HepG2 (cell line): ENCODE data around the gene SOWAHA. TPM values are rescaled to one million over a fixed set of nuclear protein-coding genes. Genes with fewer than 3 reads are reported as not detected.

Experiments used
- CBX2 ChIP-seq, 2 experiments: fragments of 200-600 bp in 1 of 2; sonication (generic); formaldehyde crosslinking in 1 of 2; IDR thresholded peaks; 2 replicates each; pipeline versions ENCODE4 v1.7.0 to v1.8.1; 2018 to 2022; ENCODE audit warnings: low read depth in 2 of 2, low read length in 1 of 2, mild to moderate bottlenecking in 1 of 2, missing genetic modification reagents in 1 of 2
- DMAP1 ChIP-seq: IDR thresholded peaks from 2 replicates; pipeline ENCODE4 v1.6.1; 2016
- IKZF4 ChIP-seq: sonication (generic); formaldehyde crosslinking; IDR thresholded peaks from 2 replicates; pipeline ENCODE4 v1.5.1; 2020; ENCODE audit warnings: borderline replicate concordance, mild to moderate bottlenecking, low read depth, missing genetic modification reagents; ENCODE audit errors: not compliant biosample characterization
- JARID2 ChIP-seq: sonication (generic); formaldehyde crosslinking; IDR thresholded peaks from 2 replicates; pipeline ENCODE4 v1.8.1; 2023; ENCODE audit warnings: missing genetic modification reagents, inconsistent platforms; ENCODE audit not compliant: insufficient replicate concordance
- MAFF ChIP-seq: IDR thresholded peaks from 2 replicates; pipeline ENCODE4 v1.6.1; 2011; ENCODE audit warnings: low read depth, low read length, improper control_type of control experiment
- MED8 ChIP-seq: sonication (generic); formaldehyde crosslinking; IDR thresholded peaks from 2 replicates; pipeline ENCODE4 v1.8.1; 2023; ENCODE audit warnings: mild to moderate bottlenecking, missing genetic modification reagents; ENCODE audit not compliant: insufficient replicate concordance
- MTA3 ChIP-seq: sonication (generic); formaldehyde crosslinking; IDR thresholded peaks from 2 replicates; pipeline ENCODE4 v1.4.0; 2020; ENCODE audit warnings: missing genetic modification reagents
- SALL2 ChIP-seq: sonication (generic); formaldehyde crosslinking; IDR thresholded peaks from 2 replicates; pipeline ENCODE4 v1.8.1; 2023; ENCODE audit warnings: mild to moderate bottlenecking, missing genetic modification reagents, inconsistent platforms
- SMARCE1 ChIP-seq: fragments of 450-650 bp; IDR thresholded peaks from 2 replicates; pipeline ENCODE4 v1.6.1; 2017; ENCODE audit warnings: borderline replicate concordance
- ZFP36 ChIP-seq: fragments of 150-350 bp; IDR thresholded peaks from 2 replicates; pipeline ENCODE4 v1.6.1; 2018; ENCODE audit warnings: borderline replicate concordance, low read length, low read depth; ENCODE audit not compliant: partially characterized antibody
- ZNF205 ChIP-seq: IDR thresholded peaks from 2 replicates; pipeline ENCODE4 v1.6.1; 2018; ENCODE audit warnings: missing biosample characterization, missing genetic modification reagents
- ZNF30 ChIP-seq: sonication (generic); formaldehyde crosslinking; IDR thresholded peaks from 2 replicates; pipeline ENCODE4 v1.5.0; 2020; ENCODE audit warnings: mild to moderate bottlenecking, missing genetic modification reagents
- ZNF556 ChIP-seq: sonication (generic); formaldehyde crosslinking; IDR thresholded peaks from 2 replicates; pipeline ENCODE4 v1.4.0; 2020; ENCODE audit warnings: mild to moderate bottlenecking, missing genetic modification reagents, borderline replicate concordance
- ZNF562 ChIP-seq: sonication (generic); formaldehyde crosslinking; IDR thresholded peaks from 2 replicates; pipeline ENCODE4 v1.8.0; 2022; ENCODE audit warnings: missing genetic modification reagents, borderline replicate concordance
- ZNF724P ChIP-seq: sonication (generic); formaldehyde crosslinking; IDR thresholded peaks from 2 replicates; pipeline ENCODE4 v1.8.0; 2022; ENCODE audit warnings: missing genetic modification reagents, borderline replicate concordance
- polyA plus RNA-seq, 8 experiments: library from polyadenylated mRNA; depleted of rRNA in 3 of 8; stranded (reverse) in 7 of 8; unstranded in 1 of 8; fragments of >200 nt; fragmentation: Illumina TruSeq in 4 of 8; extraction: Trizol in 4 of 8; gene quantifications; 2 replicates each; pipeline versions ENCODE4 v1.2.1 to v1.2.3, GENCODE V29; 2011 to 2016; ENCODE audit warnings: low read depth in 4 of 8, missing spikeins in 1 of 8, mixed read lengths in 1 of 8; ENCODE audit not compliant: insufficient read depth in 1 of 8
- total RNA-seq, 5 experiments: library from RNA; depleted of rRNA; stranded (reverse); fragments of >200 nt; fragmentation: Illumina TruSeq; extraction: Trizol; gene quantifications; 2 replicates each; pipeline ENCODE4 v1.2.3, GENCODE V29; 2016; ENCODE audit warnings: low read depth in 1 of 5
- TF ChIP-seq, protein P1 (sequence below): IDR thresholded peaks from 2 replicates; pipeline ENCODE4 v1.6.1; 2012; ENCODE audit warnings: low read depth, low read length, improper control_type of control experiment
- TF ChIP-seq, protein P2 (sequence below): sonication (generic); formaldehyde crosslinking; IDR thresholded peaks from 2 replicates; pipeline ENCODE4 v1.4.0; 2020; ENCODE audit warnings: missing genetic modification reagents
- TF ChIP-seq, protein P3 (sequence below): sonication (generic); formaldehyde crosslinking; IDR thresholded peaks from 2 replicates; pipeline ENCODE4 v1.5.1; 2020; ENCODE audit warnings: mild to moderate bottlenecking, missing genetic modification reagents, moderate library complexity
- TF ChIP-seq, protein P4 (sequence below): sonication (generic); formaldehyde crosslinking; IDR thresholded peaks from 2 replicates; pipeline ENCODE4 v1.5.1; 2020; ENCODE audit warnings: missing genetic modification reagents, mild to moderate bottlenecking, borderline replicate concordance
- TF ChIP-seq, protein P5 (sequence below): IDR thresholded peaks from 2 replicates; pipeline ENCODE4 v1.6.1; 2016; ENCODE audit warnings: low read depth, control low read depth

Gene SOWAHA
- total and polyA plus RNA-seq, 2 of the 13 experiments (the other 11 are each of a cell fraction or from before 2014, with no cell fraction given): 0.95 to 1.9 TPM

DNA sequence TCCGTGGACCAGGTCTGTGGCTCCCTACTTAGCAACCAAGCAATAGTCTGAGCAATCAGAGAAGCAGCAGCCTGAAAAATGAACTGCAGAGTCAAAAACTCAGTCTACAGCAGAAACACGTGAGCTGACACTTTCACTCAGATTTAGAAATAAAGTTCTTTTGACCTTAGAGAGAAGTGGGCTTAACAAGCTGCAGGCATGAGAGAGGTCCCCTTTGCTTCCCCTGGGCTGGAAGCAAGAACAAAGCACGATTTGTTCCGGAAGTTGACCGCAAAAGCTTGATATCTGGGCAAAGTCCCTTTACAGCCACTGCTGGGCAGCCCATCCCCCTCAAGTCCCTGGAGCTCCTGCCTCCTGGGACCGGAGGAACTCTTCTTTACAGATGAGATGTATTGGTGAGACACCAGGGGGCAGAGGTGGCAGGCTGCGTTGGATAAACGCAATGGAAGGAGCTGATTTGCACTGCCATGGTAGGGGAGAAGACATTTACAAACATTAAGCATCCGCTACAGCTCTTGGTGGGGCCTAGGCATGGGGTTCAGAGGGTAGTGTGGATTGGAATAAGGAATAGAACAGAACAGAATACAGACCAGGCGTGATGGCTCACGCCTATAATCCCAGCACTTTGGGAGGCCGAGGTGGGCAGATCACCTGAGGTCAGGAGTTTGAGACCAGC, 5.8 kb upstream of the SOWAHA start (continued):
- TF ChIP-seq, protein P1, sequence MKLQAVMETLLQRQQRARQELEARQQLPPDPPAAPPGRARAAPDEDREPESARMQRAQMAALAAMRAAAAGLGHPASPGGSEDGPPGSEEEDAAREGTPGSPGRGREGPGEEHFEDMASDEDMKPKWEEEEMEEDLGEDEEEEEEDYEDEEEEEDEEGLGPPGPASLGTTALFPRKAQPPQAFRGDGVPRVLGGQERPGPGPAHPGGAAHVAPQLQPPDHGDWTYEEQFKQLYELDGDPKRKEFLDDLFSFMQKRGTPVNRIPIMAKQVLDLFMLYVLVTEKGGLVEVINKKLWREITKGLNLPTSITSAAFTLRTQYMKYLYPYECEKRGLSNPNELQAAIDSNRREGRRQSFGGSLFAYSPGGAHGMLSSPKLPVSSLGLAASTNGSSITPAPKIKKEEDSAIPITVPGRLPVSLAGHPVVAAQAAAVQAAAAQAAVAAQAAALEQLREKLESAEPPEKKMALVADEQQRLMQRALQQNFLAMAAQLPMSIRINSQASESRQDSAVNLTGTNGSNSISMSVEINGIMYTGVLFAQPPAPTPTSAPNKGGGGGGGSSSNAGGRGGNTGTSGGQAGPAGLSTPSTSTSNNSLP: peak; percentile 94; the same call in 1 of the 2 replicates
- TF ChIP-seq ZFP36 (no peak), ZNF30 (CRISPR knock-in tag) (no peak), SMARCE1 (no peak), JARID2 (no peak), IKZF4 (CRISPR knock-in tag) (no peak), MED8 (CRISPR knock-in tag) (peak; percentile 6), DMAP1 (CRISPR knock-in tag) (peak; percentile 82), SALL2 (CRISPR knock-in tag) (no peak; the same call in 1 of the 2 replicates), ZNF556 (CRISPR knock-in tag) (peak; percentile 79; the same call in 1 of the 2 replicates), CBX2 (IDR thresholded peaks at IDR 0.05; ENCODE audit: low read depth, low read length) (no peak), CBX2 (CRISPR knock-in tag; IDR thresholded peaks at IDR 0.05; ENCODE audit: low read depth) (no peak), ZNF205 (CRISPR knock-in tag) (0 out of 2 replicates have a peak, but pooled peaks have one; percentile 68), ZNF562 (CRISPR knock-in tag) (no peak), MTA3 (no peak), ZNF724P (CRISPR knock-in tag) (no peak), MAFF (no peak)
- TF ChIP-seq, protein P2, sequence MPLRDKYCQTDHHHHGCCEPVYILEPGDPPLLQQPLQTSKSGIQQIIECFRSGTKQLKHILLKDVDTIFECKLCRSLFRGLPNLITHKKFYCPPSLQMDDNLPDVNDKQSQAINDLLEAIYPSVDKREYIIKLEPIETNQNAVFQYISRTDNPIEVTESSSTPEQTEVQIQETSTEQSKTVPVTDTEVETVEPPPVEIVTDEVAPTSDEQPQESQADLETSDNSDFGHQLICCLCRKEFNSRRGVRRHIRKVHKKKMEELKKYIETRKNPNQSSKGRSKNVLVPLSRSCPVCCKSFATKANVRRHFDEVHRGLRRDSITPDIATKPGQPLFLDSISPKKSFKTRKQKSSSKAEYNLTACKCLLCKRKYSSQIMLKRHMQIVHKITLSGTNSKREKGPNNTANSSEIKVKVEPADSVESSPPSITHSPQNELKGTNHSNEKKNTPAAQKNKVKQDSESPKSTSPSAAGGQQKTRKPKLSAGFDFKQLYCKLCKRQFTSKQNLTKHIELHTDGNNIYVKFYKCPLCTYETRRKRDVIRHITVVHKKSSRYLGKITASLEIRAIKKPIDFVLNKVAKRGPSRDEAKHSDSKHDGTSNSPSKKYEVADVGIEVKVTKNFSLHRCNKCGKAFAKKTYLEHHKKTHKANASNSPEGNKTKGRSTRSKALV (CRISPR knock-in tag): no peak
- TF ChIP-seq, protein P3, sequence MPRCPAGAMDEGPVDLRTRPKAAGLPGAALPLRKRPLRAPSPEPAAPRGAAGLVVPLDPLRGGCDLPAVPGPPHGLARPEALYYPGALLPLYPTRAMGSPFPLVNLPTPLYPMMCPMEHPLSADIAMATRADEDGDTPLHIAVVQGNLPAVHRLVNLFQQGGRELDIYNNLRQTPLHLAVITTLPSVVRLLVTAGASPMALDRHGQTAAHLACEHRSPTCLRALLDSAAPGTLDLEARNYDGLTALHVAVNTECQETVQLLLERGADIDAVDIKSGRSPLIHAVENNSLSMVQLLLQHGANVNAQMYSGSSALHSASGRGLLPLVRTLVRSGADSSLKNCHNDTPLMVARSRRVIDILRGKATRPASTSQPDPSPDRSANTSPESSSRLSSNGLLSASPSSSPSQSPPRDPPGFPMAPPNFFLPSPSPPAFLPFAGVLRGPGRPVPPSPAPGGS (CRISPR knock-in tag): 0 out of 2 replicates have a peak, but pooled peaks have one; percentile 29
- TF ChIP-seq, protein P4, sequence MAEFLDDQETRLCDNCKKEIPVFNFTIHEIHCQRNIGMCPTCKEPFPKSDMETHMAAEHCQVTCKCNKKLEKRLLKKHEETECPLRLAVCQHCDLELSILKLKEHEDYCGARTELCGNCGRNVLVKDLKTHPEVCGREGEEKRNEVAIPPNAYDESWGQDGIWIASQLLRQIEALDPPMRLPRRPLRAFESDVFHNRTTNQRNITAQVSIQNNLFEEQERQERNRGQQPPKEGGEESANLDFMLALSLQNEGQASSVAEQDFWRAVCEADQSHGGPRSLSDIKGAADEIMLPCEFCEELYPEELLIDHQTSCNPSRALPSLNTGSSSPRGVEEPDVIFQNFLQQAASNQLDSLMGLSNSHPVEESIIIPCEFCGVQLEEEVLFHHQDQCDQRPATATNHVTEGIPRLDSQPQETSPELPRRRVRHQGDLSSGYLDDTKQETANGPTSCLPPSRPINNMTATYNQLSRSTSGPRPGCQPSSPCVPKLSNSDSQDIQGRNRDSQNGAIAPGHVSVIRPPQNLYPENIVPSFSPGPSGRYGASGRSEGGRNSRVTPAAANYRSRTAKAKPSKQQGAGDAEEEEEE (CRISPR knock-in tag): no peak
- TF ChIP-seq, protein P5, sequence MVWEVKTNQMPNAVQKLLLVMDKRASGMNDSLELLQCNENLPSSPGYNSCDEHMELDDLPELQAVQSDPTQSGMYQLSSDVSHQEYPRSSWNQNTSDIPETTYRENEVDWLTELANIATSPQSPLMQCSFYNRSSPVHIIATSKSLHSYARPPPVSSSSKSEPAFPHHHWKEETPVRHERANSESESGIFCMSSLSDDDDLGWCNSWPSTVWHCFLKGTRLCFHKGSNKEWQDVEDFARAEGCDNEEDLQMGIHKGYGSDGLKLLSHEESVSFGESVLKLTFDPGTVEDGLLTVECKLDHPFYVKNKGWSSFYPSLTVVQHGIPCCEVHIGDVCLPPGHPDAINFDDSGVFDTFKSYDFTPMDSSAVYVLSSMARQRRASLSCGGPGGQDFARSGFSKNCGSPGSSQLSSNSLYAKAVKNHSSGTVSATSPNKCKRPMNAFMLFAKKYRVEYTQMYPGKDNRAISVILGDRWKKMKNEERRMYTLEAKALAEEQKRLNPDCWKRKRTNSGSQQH: no peak
